Ishikawa (cell line): ENCODE results near the gene MAP4K4.

Experiments
- CEBPB ChIP-seq: IDR thresholded peaks from 2 replicates; pipeline ENCODE4 v1.6.1; 2012
- CREB1 ChIP-seq: IDR thresholded peaks from 2 replicates; pipeline ENCODE4 v1.6.1; 2012; ENCODE audit warnings: low read depth
- EGR1 ChIP-seq: IDR thresholded peaks from 2 replicates; pipeline ENCODE4 v1.6.1; 2012
- EP300 ChIP-seq: IDR thresholded peaks from 2 replicates; pipeline ENCODE4 v1.6.1; 2012; ENCODE audit warnings: borderline replicate concordance
- FOXM1 ChIP-seq: IDR thresholded peaks from 2 replicates; pipeline ENCODE4 v1.6.1; 2012; ENCODE audit warnings: low read depth, borderline replicate concordance
- NFIC ChIP-seq: IDR thresholded peaks from 2 replicates; pipeline ENCODE4 v1.6.1; 2012
- RAD21 ChIP-seq: IDR thresholded peaks from 2 replicates; pipeline ENCODE4 v1.6.1; 2012; ENCODE audit warnings: low read depth
- TAF1 ChIP-seq: IDR thresholded peaks from 2 replicates; pipeline ENCODE4 v1.6.1; 2012; ENCODE audit warnings: low read depth, mild to moderate bottlenecking
- TCF12 ChIP-seq: IDR thresholded peaks from 2 replicates; pipeline ENCODE4 v1.6.1; 2012; ENCODE audit warnings: low read depth
- TEAD4 ChIP-seq: IDR thresholded peaks from 2 replicates; pipeline ENCODE4 v1.6.1; 2012
- YY1 ChIP-seq: IDR thresholded peaks from 2 replicates; pipeline ENCODE4 v1.6.1; 2012; ENCODE audit warnings: low read depth
- ZBTB7A ChIP-seq: IDR thresholded peaks from 2 replicates; pipeline ENCODE4 v1.6.1; 2012; ENCODE audit warnings: low read depth
- TF ChIP-seq, protein P1 (sequence below): IDR thresholded peaks from 2 replicates; pipeline ENCODE4 v1.6.1; 2012
- TF ChIP-seq, protein P2 (sequence below): IDR thresholded peaks from 2 replicates; pipeline ENCODE4 v1.6.1; 2012; ENCODE audit warnings: low read depth, mild to moderate bottlenecking
- TF ChIP-seq, protein P3 (sequence below): IDR thresholded peaks from 2 replicates; pipeline ENCODE4 v1.6.1; 2012

The MAP4K4 gene

DNA sequence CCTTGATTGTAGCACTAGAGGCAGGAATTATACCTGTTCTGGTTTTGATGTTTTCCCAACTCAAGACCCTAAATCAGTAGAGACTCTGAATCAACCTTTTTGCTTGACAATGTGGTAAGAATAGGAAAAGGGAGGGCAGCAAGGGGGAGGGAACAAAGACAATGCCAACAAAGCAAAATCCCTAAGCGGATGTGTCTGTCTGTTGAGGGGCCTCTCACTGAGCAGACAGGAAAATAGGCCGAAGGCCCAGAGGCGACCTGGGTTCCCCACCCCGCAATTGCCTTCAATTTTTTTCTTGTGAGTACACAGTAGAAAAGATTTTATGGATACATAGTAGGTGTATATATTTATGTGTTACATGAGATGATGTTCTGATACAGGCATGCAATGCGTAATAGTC is 75.6 kb downstream of the MAP4K4 start:
- TF ChIP-seq YY1 (no peak), TCF12 (no peak), TEAD4 (no peak), EGR1 (no peak), ZBTB7A (no peak), CREB1 (no peak), FOXM1 (no peak), EP300 (no peak), CEBPB (no peak), RAD21 (no peak)
- TF ChIP-seq, protein P1, sequence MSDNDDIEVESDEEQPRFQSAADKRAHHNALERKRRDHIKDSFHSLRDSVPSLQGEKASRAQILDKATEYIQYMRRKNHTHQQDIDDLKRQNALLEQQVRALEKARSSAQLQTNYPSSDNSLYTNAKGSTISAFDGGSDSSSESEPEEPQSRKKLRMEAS = no peak
- TF ChIP-seq, protein P2, sequence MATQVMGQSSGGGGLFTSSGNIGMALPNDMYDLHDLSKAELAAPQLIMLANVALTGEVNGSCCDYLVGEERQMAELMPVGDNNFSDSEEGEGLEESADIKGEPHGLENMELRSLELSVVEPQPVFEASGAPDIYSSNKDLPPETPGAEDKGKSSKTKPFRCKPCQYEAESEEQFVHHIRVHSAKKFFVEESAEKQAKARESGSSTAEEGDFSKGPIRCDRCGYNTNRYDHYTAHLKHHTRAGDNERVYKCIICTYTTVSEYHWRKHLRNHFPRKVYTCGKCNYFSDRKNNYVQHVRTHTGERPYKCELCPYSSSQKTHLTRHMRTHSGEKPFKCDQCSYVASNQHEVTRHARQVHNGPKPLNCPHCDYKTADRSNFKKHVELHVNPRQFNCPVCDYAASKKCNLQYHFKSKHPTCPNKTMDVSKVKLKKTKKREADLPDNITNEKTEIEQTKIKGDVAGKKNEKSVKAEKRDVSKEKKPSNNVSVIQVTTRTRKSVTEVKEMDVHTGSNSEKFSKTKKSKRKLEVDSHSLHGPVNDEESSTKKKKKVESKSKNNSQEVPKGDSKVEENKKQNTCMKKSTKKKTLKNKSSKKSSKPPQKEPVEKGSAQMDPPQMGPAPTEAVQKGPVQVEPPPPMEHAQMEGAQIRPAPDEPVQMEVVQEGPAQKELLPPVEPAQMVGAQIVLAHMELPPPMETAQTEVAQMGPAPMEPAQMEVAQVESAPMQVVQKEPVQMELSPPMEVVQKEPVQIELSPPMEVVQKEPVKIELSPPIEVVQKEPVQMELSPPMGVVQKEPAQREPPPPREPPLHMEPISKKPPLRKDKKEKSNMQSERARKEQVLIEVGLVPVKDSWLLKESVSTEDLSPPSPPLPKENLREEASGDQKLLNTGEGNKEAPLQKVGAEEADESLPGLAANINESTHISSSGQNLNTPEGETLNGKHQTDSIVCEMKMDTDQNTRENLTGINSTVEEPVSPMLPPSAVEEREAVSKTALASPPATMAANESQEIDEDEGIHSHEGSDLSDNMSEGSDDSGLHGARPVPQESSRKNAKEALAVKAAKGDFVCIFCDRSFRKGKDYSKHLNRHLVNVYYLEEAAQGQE = no peak

DNA sequence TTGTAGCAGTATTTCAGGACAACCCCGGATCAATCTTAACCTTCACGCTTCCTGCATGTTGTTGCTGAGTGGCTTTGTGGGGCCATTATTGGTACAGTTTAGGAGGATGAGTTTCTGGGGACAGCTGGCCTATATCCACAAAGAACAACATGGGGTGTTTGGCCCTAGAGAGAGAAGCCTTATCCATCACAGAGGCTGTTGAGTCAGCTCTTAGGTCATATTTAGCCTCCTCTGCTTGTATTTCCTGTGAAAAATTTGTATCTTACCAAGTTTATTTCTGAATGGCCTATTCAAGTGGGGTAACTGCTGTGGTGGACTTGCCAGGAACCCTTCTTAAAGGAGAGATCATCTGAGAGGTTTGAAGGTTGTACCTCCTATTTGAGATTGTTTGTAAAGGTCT is 77.6 kb downstream of the MAP4K4 start:
- no peak for TF ChIP-seq CREB1
- TF ChIP-seq ZBTB7A = no peak
- TF ChIP-seq, protein P3, sequence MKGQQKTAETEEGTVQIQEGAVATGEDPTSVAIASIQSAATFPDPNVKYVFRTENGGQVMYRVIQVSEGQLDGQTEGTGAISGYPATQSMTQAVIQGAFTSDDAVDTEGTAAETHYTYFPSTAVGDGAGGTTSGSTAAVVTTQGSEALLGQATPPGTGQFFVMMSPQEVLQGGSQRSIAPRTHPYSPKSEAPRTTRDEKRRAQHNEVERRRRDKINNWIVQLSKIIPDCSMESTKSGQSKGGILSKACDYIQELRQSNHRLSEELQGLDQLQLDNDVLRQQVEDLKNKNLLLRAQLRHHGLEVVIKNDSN = no peak
- no peak for TF ChIP-seq TAF1
- no peak for TF ChIP-seq RAD21
- TF ChIP-seq EP300 = no peak
- TF ChIP-seq TEAD4 = no peak
- no peak for TF ChIP-seq TCF12
- no peak for TF ChIP-seq FOXM1

DNA sequence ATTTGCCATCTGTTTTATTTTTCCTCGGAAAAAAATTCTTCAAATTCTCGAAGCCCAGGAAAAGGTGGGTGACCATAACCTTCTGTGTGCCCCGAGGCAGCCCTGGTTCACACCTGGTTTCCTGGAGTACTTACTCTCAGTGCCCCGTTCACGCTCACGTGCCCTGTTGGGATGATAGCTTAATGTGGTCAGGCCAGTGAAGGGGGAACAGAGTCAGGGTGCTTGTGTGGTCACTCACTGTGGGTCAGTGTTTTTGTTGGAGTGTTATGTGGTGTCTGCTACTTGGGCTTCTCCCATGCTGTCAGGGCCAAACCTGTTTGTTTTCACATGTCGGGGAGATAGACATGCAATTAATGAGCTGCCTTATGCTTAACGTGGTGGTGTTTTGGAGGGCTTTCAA is 78.1 kb downstream of the MAP4K4 start:
- no peak for TF ChIP-seq CREB1
- TF ChIP-seq ZBTB7A = no peak
- TF ChIP-seq TEAD4 = no peak
- TF ChIP-seq, protein P2 = no peak
- TF ChIP-seq EP300 = no peak
- TF ChIP-seq, protein P3 = no peak
- no peak for TF ChIP-seq EGR1
- no peak for TF ChIP-seq FOXM1
- TF ChIP-seq NFIC = no peak
- TF ChIP-seq RAD21 = no peak

- TF ChIP-seq FOXM1 = no peak
- no peak for TF ChIP-seq NFIC
- no peak for TF ChIP-seq CEBPB
- no peak for TF ChIP-seq EGR1
- TF ChIP-seq, protein P3 = no peak
Observed at GRCh38 chr2:101776172-101777043, 78.9 kb downstream of the MAP4K4 start.

DNA sequence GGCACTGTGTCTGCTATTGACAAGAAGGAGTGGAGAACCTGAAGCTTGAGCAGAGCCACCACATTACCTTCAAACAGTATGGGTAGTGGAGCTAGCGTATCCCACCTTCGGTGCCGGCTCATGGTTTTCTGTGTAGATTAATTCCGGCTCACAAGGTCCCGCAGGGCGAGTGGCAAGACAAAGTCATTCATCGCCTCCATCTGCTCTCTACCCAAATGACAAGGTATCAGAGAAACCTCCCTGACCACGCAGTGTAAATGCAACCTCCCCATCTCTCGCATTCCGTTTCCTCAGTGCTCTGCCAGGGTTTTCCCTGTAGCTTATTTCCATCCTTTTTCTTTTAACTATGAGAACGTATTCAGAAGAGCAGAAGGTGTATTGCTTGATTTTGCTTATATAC is 79.8 kb downstream of the MAP4K4 start:
- TF ChIP-seq YY1 (no peak), TCF12 (no peak), EGR1 (no peak), FOXM1 (no peak), TAF1 (no peak), CREB1 (no peak), RAD21 (no peak), TEAD4 (no peak), ZBTB7A (no peak), CEBPB (no peak), EP300 (no peak), NFIC (no peak)
- TF ChIP-seq, protein P1 = no peak
- TF ChIP-seq, protein P2 = no peak
- TF ChIP-seq, protein P3 = no peak
